Epidermal melanocyte (primary cell): ENCODE data around the gene FN1.
"Not testable (repeated sequence)": the region's sequence is repeated elsewhere in the genome, so short reads cannot be mapped to it uniquely, and the experiment has no call there.

Source experiments
- DNase-seq: peaks from one replicate; pipeline ENCODE4 v3.0.0; 2011; ENCODE audit warnings: low spot score; ENCODE audit not compliant: insufficient read length

FN1 gene

DNA sequence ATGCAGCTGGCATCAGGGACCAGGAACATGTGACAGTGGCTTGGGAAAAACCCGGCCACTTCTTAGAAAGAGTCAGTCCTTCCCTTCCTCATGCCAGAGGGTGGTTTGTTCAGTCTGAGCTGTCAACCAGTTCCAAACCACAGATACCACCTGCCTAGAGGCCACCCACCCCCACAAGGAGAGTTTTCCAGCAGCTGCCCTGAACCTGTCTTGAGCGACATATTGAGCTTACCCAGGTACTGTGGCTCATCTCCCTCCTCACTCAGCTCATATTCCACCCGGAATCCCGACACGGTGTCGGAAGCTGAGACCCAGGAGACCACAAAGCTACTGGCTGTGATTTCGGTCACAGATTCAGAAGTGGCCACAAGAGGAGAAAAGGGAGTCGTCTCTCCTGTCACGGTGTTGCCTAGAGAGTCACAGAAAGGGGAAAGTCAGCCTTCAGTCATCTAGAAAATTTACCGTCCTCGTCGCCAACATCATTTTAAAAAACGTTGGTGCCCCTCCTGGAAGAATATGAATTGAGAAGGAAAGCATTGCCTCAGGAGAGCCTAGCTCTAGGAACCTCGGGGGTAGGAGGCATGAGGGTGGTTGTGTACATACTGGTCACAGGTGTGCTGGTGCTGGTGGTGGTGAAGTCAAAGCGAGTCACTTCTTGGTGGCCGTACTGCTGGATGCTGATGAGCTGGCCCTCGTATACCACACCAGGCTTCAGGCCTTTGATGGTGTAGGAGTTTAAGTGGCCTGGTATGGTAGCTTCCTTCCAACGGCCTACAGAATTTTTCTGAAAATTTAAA, 26.3 kb downstream of the FN1 start:
- DNase-seq = no peak

DNA sequence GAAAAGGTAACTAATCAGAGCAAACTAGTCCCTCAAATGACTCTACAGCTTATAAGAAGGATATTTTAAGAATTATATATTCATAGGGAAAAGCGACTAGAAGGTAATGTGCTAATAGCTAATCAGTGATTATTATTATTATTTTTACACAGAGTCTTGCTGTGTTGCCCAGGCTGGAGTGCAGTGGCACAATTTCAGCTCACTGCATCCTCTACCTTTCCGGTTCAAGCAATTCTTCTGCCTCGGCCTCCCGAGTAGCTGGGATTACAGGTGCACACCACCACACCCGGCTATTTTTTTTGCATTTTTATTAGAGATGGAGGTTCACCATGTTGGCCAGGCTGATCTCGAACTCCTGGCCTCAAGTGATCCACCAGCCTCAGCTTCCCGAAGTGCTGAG, 27.4 kb downstream of the FN1 start:
- DNase-seq = not testable (repeated sequence)

DNA sequence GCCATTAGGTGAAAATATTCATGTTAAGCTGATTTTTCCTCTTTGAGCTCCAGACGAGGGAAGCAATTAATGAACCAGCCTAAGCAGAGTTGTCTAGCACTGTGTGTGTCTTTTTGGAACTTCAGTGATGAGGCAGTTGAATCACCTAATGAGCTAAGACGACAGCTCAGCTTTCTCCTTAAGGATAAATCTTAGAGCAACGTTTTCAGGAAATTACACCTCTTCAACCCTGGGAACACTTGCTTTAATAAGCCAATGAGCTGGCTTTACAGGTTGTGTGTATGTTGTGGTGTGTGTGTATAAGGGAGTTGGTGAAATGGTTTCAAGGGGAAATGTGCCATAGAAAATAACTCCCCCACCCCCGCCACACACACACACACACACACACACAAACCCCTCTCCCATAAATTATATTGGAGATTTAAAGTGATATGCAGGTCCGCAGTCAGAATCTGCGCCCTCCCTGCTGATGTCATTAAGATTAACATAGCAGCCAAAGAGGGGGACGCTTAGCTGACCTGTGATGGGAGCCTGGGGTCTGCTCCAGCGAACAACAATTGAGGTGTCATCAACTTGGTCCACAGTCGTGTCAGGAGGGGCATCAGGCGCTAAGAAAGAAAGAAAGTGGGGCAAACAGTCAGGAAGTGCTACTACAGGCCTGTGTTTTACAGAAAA, 28.1 kb downstream of the FN1 start:
- no peak for DNase-seq

DNA sequence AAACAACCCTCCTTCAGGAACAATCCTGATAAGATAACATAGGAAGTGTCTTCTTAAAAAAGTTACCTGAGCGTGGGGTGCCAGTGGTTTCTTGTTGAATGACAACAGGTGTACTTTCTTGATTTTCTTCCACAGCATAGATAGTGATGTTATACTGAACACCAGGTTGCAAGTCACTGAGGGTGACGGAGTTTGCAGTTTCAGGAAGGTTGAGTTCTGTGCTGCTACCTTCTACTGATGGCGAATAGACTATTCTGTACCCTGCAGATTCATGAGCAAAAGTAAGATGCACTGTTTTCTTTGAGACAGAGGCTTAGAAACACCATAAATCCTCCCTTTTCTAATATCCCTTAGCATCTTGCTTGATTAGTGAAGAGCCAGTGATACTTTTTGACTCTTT, 28.8 kb downstream of the FN1 start:
- no peak for DNase-seq

DNA sequence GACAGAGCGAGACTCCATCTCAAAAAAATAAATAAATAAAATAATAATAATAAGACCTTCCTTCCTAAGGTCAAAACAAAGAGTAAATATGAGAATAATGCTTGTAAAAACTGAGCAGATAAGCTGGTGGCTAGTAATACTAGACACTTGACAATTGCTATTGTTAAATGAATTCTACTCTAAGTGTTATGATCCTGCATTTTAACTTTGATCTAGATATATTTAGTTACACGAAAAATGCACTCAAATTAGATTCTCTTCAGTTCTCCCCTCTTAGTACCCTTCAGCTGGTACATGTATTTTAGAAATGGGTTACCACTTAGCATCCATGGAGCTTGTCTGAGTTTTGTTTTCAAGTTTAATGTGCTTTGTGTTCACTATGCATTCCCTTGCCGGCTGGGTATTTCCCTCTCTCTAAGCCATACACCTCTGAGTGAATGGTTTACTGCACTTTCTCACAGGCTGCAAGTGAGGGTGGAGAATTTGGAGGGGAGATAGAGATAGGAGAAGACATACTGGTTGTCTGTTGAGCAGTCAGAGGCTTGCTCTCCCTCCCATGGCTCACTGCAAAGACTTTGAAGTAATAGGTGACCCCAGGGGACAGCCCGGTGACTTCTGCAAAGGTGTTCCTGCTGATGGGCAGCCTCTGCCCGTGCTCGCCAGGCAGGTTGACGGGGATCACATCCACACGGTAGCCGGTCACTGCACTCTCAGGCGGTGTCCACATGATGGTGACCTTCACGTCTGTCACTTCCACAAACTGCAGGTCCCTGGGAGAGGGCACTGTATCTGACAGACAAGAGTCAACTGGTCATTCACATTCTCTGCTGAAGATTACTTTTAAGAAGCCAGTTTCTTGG, 29.9 kb downstream of the FN1 start:
- DNase-seq = no peak

DNA sequence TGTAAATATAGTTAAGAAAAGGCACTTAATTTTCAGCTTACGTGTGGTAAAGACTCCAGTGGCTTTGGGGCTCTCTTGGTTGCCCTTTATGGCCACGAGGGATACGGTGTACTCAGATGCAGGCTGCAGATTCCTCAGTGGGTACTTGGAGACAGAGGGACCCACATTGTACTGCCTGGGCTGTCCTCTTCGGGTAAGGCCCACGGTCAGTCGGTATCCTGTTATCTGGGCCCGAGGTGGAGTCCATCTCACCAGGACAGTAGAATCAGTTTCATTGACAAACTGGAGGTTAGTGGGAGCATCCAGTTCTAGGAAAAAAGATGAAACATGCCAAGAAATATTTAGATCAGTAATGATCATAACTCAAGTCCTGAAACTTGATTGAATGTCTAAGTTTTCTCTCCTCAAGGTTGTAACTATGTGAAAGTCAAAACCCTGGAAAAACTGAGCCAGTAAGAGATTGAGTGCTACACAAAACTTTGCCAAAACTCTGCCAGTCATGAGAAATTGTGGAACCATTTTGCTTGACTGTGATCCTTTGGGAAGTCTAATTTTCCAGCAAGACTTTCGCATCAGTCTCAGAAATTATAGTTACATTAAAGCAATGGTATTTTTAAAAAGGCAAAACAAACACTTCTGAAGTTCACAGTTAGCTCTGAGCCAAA, 31.4 kb downstream of the FN1 start:
- no peak for DNase-seq

DNA sequence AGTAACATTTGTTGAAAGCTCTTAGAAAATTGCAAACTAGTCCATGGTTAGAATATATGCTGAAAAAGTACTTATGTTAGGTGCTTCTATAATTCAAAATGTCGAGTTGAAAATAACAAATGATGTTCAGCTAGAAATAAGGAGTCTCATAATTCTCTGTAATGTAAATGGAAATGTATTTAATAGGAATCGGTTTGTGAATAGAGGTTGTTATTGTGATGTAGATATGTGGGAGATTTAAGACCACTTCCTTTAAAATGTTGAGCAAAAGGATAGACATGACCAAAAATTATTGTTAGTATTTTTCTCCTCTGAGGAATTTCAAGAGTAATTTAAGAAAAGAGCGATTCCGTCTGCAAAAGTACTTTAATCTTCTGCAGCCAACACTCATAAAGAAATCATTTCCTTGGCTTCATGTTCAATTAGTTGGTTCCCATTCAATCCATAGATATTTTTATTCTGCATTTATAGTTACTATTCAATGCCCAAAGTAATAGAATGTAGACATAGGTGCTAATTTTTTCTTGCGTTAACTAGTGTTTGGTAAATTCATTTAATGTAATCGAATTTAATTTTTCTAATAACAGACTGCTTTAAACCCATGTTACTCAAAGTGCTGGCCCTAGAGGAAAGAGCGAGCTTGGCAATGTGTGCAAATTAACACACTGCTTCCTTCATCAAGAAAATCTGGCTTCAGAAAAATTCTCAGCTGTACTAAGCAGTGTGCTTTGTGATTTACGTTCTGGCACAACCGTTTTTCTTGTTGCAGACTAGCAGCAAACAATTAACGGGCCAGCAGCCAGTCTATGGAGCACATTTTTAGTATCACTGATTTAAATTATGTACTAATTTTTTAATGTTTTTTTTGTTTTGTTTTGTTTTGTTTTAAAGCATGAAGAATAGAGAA, 32.2 kb downstream of the FN1 start:
- no peak for DNase-seq

DNA sequence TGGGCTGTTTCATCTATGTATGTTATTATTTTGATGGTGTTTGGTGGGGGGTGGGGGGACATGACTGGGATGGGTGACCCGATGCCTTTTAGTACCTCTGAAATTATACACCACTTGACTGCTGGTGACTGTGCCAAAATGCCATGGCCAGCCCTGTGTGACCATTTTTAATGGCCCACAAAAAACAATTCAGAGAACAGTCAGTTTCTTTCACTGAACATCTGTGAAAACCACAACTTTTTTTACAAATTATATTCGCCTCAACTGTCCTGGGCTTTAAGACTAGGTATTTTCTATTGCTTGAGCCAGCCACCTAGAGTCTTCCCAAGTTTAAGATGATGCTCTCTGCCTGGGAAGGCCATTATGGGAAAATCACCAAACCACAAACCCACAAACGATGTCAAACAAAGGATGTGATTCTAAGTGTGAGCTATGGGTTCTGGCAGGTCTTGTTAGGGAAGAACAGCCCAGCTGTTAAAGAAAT, 33.9 kb downstream of the FN1 start:
- peak; percentile 29 for DNase-seq

DNA sequence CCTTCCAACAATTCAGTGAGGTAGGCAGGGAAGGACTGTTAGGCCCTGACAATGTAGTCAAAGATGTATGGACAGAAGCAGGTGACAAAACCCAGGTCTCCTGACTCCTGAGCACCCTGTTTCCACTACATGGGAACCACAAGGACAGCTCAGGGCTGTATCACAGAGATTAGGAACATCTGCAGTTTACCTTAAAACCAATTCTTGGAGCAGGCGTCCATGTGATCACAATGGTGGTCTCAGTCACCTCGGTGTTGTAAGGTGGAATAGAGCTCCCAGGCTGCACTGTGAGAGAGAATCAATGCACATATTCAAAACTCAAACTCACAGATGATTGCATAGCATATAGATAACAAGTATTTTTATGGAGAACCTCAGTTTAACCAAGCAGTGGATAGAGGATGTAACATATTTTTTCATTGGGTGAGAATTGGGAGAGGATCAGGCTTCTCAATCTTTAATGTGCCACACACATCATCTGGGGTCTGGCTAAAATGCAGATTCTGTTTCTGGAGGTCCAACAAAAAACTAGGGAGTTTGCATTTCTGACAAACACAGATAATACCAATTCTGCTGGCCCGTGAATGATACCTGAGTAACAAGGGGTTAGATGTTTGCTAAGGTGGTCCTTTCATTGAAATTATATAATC, 36.7 kb downstream of the FN1 start:
- DNase-seq = no peak

DNA sequence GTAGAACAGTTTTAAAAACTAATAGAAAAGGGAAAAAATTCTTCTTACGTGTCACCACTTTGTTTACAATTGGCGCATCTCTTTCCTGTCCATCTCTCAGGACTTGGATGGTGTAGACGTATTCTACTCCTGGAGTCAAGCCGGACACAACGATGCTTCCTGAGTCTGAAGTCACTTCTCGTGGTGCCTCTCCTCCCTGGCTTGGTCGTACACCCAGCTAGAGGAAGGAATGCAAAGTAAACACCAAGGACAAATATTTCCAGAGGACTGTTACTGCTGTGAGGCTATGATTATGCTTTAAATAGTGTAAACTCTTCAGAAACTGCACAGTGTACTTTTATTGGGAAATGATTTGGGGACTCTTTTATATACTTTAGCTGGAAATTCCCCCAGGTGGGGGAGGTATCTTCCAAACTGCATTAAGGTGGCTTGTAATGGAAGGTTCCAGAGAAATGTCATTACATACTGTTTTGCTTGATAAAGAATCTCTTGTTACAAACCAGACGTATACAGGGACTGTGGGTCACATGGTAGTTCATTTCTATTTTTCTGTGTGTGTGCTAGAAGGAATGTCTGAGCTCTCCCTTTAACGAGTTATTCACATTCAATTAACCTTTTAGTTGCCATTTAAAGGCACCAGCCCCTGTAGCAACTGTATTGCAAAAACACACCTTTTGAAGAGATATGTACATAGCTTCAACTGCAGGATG, 38.1 kb downstream of the FN1 start:
- no peak for DNase-seq

DNA sequence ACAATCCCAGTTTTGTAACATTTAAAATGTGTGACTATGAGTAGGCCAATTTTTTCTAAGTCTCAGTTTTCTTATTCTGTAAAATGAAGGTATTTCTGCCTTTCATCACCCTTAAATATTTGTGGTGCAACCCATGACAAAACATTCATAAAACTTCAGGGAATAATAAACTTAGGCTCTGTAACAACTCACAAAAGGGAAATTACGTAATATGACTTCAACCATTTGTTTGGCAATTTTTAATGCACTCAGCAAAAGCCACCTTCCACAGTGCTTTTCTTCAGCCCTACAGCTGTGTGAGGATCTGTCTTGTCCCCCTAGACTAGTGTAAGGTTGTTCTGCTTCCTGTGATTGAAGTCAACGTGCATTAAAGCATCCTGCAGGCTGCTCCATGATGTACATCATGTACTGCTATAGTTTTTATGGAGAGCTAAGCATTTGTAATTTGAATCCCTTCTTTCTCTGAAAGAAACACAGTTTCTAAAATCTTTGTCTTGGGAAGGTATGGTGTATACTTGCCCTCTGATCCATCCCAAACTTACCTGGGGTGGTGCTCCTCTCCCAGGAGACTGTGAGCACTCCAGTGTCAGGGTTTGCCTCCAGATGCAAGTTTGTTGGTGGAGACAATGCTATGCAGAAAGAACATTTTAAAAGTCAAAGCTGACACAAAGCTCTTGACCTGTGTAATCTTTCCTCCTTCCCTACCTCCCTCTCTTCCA, 39.1 kb downstream of the FN1 start:
- no peak for DNase-seq

DNA sequence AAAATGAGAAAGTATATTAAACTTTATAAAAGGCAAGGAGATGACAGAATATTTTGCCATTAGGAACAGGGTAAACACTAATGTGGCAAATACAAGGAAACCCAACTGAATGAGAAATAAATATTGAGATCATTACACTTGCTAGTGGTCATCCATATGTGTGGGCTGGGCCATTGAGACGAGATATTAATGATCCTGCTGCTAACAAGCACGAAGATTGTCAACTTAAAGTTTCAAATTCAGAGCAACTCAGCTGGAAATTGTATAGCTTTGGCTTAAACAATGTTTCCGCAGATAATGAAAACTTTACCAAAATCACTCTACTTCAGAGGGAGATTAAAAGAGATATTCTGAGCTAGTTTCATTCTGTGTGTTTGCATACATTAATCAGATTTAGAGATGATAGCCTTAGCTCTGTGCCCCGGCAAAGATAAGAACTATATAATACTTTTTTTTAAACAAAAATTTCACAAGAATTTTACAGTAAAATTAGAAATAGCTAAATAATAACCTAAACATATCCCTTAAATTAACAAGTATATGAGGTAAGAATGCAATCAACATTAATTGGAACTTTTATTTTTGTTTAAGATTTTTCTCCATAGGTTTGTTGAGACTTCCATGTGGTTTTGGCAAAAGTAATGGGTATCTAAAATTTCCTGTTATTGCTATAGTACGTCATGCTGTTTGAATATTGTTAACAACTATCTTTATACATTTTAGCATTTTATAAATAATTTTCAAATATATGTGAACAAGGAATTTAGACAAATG, 40.0 kb downstream of the FN1 start:
- DNase-seq = no peak

DNA sequence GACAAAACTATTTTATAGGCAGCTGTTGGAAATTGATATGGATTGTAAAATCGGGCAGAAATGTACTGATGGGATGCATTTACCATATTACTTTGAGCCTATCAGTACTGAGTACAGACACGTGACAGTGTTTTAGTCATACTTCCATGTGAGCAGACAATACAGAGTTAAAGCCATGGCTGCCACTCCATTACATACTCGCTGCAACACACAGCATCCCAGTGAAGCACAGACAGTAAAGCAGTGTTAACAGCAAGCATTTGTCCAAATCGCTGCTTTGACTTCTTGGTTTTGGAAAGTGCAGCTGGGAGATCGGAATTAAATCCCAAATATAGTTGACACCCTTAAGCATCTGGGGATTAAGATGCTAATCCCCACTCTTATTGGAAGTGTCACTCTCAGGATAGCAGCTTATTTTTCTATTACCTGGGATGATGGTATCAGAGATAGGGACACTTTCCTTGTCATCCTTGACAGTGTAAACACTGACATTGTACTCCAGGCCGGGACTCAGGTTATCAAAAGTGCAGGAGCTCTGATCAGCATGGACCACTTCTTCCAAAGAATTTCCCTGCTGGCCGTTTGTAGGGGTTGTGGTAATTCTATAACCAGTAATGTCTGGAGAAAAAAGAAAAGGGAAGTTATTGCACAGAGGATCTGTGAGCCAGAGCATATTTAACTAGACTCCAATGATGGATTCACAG, 41.6 kb downstream of the FN1 start:
- no peak for DNase-seq

DNA sequence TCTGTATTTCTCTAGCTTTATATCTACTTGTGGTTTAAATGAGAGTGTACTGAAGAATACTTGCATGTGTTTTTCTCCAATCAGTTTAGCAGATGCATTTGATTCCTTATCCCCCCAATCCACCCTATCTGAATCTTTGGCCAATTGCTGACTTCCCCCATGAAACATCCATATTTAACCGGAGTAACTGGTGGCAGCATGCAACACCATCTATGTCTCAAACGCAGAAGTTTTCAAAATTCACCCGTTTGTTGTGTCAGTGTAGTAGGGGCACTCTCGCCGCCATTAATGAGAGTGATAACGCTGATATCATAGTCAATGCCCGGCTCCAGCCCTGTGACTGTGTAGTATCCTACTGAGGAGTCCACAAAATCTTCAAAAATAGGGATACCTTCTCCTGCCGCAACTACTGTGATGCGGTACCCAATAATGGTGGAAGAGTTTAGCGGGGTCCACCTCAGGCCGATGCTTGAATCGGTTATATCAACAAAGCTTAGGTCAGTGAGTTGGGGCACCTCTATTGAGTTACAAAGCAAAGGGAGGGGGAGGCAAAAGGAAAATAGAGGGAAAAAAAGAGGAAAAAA, 43.1 kb downstream of the FN1 start:
- DNase-seq = no peak

DNA sequence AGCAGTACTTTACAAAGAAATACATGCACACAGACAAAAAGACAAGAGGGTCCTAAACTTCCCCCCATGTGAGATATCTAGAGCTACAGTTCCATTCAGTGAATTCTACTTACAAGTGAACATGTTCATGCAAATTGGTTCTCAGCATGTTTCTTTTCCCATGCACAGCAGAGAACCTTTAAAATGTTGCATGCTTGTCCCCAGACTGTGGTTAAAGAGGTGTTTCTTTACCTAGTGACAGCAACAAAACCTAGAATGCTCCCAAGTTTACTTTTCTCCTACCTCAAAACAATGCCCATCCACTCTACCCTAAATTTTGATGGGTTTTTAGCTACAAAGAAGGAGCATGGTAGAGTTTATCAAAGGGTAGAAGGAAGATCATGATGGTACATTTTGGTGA, 43.7 kb downstream of the FN1 start:
- no peak for DNase-seq

DNA sequence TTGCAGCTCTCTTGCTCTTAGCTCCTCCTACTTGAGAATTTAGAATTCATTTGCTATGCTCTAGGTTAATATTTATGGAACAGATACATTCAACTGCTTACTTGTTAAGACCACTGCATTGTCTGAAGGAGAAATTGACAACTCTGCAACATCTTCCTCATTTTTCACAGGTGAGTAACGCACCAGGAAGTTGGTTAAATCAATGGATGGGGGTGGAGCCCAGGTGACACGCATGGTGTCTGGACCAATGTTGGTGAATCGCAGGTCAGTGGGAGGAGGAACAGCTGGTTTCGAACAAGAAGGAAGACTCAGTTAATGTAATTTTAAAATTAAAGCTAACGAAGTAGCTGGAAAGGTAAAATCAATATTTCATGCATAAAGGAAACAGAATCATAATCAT, 44.3 kb downstream of the FN1 start:
- no peak for DNase-seq

DNA sequence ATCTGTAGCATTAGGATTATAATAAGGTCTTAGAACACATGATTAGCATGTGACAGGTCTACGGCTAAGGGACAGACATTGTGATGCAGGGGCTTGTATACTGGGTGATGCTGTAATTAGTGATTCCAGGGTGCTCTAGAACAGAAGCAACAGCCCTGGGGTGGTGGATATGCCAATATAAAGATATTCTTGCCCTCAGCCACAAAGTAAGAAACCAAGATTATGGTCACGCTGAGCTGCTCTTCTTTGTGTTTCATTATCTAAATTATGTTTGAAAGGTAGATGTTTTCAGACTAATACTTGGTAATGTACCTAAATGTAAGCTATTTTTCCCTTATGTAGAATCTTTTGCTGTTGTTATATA, 45.3 kb downstream of the FN1 start:
- DNase-seq = no peak
